Chondrocyte (in vitro differentiated cells): ENCODE data around the gene ASRGL1. TPM values are rescaled to one million over a fixed set of nuclear protein-coding genes. Genes with fewer than 3 reads are reported as not detected.

Source experiments
- DNase-seq: peaks from one replicate; pipeline ENCODE4 v3.0.0; 2021; ENCODE audit warnings: mixed read lengths, low spot score
- H3K27ac Mint-ChIP-seq: one replicate; pipeline ENCODE4 v1.8.0; 2021; ENCODE audit warnings: mild to moderate bottlenecking, moderate library complexity, mixed read lengths; ENCODE audit not compliant: unreplicated experiment
- H3K27me3 Mint-ChIP-seq: 2 replicates; pipeline ENCODE4 v1.8.0; 2021; ENCODE audit warnings: low read depth, mixed read lengths
- H3K36me3 Mint-ChIP-seq: 2 replicates; pipeline ENCODE4 v1.8.0; 2021; ENCODE audit warnings: low read depth, mixed read lengths
- H3K4me1 Mint-ChIP-seq: 2 replicates; pipeline ENCODE4 v1.8.0; 2021; ENCODE audit warnings: low read depth, mild to moderate bottlenecking, mixed read lengths
- H3K4me3 Mint-ChIP-seq: one replicate; pipeline ENCODE4 v1.8.0; 2021; ENCODE audit warnings: mild to moderate bottlenecking, moderate library complexity, mixed read lengths; ENCODE audit not compliant: unreplicated experiment
- H3K9me3 Mint-ChIP-seq: 2 replicates; pipeline ENCODE4 v1.8.0; 2021; ENCODE audit warnings: low read depth, mixed read lengths
- CTCF ChIP-seq: fragments of 200-600 bp; sonication (generic); IDR thresholded peaks from 2 replicates; pipeline ENCODE4 v1.5.0; 2021; ENCODE audit warnings: antibody characterized with exemption, mild to moderate bottlenecking, moderate library complexity
- total RNA-seq: library from RNA; stranded (reverse); gene quantifications from 3 replicates; pipeline ENCODE4 v1.2.1, GENCODE V29; 2021

The ASRGL1 gene
- total RNA-seq, 1 donor from 2014 or later: 6.0 TPM

DNA sequence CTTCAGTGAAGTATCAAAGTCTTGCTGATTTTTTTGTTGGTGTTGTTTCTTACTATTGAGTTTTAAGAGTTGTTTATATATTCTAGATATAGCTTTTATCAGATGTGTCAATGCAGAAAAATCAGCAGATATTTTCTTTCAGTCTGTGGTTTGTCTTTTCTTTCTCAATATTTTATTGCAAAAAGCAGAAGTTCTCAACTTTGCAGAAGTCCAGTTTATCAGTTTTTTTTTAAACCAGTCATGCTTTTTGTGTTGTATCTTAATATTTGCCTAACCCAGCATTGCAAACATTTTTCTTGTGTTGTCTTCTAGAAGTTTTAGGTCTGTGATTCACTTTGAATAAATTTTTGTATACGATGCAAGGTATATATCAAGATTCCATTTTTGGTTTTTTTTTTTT is 7.0 kb downstream of the ASRGL1 start:
- Mint-ChIP-seq H3K4me1 (no peaks in the 10 kb centered on the region), H3K9me3 (no peaks in the 10 kb centered on the region), H3K4me3 (no peak overlapping the region), H3K36me3 (no peaks in the 10 kb centered on the region), H3K27me3 (no peaks in the 10 kb centered on the region), H3K27ac (no peak overlapping the region)
- DNase-seq: no peak
- no peak for TF ChIP-seq CTCF

- no peaks in the 10 kb centered on the region for H3K27me3 Mint-ChIP-seq
- H3K27ac Mint-ChIP-seq: no peak overlapping the region
These were observed 8.6 kb downstream of the ASRGL1 start for GRCh38 chr11:62345861-62346260.

DNA sequence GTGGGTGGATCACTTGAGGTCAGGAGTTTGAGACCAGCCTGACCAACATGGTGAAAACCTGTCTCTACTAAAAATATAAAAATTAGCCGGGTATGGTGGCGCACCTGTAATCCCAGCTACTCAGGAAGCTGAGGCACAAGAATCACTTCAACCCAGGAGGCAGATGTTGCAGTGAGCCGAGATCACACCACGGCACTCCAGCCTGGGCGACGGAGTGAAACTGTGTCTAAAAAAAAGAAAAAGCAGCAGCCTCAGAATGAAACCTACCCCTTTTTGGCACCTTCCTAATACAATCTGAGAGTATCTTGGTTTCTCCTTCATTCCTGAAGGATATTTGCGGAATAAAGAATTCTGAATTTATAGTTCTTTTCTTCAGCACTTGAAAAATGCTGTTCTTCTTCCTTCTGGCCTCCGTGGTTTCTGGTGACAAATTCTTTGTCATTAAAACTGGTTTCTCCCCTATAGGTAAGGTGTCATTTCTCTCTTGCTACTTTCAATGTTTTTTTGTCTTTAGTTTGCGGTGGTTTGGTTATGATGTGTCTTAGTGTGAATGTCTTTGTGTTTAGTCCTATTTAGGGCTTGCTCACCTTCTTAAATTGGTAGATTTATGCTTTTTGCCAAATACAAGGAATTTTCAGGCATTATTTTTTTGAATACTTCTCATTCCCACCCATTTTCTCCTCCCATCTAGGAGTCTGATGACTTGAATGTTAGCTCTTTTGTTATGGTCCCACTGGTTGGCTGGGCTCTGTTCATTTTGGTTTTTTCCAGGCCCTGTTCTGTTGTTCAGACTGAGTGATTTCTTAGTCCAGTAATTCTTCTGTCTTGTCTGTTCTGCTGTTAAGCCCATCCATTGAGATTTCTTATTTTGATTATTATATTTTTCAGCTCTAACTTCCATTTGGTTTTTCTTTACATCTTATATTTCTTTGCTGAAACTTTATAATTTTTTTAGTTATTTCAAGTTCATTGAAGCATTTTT is 15.4 kb downstream of the ASRGL1 start:
- no peaks in the 10 kb centered on the region for H3K9me3 Mint-ChIP-seq
- no peaks in the 10 kb centered on the region for H3K4me1 Mint-ChIP-seq
- H3K4me3 Mint-ChIP-seq: no peak overlapping the region
- DNase-seq: no peak
- H3K36me3 Mint-ChIP-seq: peaks cover 2% of the 10 kb centered on the region
- no peak overlapping the region for H3K27ac Mint-ChIP-seq
- H3K27me3 Mint-ChIP-seq: no peaks in the 10 kb centered on the region
- no peak for TF ChIP-seq CTCF

More at GRCh38 chr11:62345861-62346260, 8.6 kb downstream of the ASRGL1 start:
- no peak overlapping the region for H3K4me3 Mint-ChIP-seq
- TF ChIP-seq CTCF: no peak
- H3K36me3 Mint-ChIP-seq: no peaks in the 10 kb centered on the region
- H3K9me3 Mint-ChIP-seq: no peaks in the 10 kb centered on the region
- H3K4me1 Mint-ChIP-seq: no peaks in the 10 kb centered on the region
- DNase-seq: no peak

GRCh38 chr11:62353841-62354240 is 16.6 kb downstream of the ASRGL1 start:
- TF ChIP-seq CTCF: no peak
- no peaks in the 10 kb centered on the region for H3K27me3 Mint-ChIP-seq
- H3K9me3 Mint-ChIP-seq: no peaks in the 10 kb centered on the region
- no peak overlapping the region for H3K4me3 Mint-ChIP-seq
- peaks cover 2% of the 10 kb centered on the region for H3K36me3 Mint-ChIP-seq
- no peaks in the 10 kb centered on the region for H3K4me1 Mint-ChIP-seq
- no peak overlapping the region for H3K27ac Mint-ChIP-seq
- DNase-seq: no peak

- no peak overlapping the region for H3K4me3 Mint-ChIP-seq
- TF ChIP-seq CTCF: no peak
- no peaks in the 10 kb centered on the region for H3K27me3 Mint-ChIP-seq
- no peak overlapping the region for H3K27ac Mint-ChIP-seq
- no peaks in the 10 kb centered on the region for H3K9me3 Mint-ChIP-seq
- no peak for DNase-seq
- no peaks in the 10 kb centered on the region for H3K4me1 Mint-ChIP-seq
- H3K36me3 Mint-ChIP-seq: peaks cover 2% of the 10 kb centered on the region
These were observed 21.0 kb downstream of the ASRGL1 start for GRCh38 chr11:62358273-62358672.
